ENCODE measurements around the gene MZF1.

Gene MZF1

DNA sequence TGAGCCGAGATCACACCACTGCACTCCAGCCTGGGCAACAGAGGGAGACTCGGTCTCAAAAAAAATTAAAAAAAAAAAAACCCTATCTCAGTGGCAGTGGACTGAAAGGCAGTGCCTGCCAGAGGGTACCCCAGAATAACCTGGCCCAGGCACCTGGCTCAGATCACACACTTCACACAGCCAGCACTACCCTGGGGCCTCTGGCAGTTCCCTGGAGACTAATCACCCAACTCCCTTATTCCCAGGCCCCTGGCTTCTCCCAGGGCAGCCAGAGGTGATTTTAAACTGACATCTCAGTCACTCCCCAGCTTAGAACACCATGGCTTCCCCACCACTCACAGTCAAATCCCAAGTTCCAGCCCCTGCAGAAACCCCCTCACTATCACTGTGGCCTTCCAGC lies 57.9 kb downstream of the MZF1 start:
- no peak for TF ChIP-seq CTCF (IDR thresholded peaks at IDR 0.05; ENCODE audit: insufficient read depth, missing control alignments)
- no peak for FAIRE-seq

GRCh38 chr19:58514564-58515022 lies 58.5 kb downstream of the MZF1 start:
- FAIRE-seq (no peak), DNase-seq (ENCODE audit: insufficient read length, low spot score) (no peak)
- no peak for TF ChIP-seq CTCF (IDR thresholded peaks at IDR 0.05; ENCODE audit: insufficient read depth, missing control alignments)

More for the DNA sequence above, 57.9 kb downstream of the MZF1 start:
- DNase-seq (ENCODE audit: insufficient read length, low spot score) = no peak

DNA sequence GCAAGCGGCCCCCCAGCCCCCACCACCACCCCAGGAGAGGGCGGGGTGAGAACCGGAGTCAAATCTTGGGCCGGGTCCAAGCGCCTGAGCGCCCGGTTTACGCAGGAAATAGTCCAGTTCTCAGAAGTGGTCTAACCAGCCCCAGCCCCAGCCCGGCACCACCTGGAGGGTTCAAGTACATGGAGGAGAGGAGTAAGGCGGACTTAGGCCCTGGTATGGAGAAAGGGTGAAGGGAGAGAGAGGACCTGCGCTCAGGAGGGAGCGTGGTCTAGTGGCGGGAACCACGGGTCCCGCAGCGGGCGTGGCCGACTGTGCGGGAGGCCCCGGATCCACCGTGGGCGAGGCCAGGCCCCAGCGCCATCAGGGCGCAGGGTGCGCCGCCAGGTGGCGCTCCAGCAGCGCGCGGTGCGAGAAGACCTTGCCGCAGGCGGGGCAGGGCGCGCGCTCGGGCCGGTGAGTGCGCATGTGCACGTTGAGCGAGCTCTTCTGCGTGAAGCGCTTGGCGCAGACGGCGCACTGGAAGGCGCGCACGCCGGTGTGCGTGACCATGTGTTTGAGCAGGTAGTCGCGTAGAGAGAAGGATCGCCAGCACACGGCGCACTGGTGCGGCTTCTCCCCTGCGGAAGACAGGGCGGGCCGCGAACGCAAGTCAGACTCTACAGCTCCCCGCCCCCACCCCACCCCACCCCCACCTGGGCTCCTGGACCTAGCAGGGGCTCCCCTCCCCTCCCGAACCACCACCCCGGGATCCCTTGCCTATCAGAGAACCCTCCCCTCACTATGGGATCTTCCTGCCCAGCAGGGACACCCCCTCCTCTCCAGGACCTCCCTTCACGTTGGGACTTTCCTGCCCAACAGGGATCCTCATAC lies 59.2 kb downstream of the MZF1 start:
- no peak for FAIRE-seq
- peak; percentile 82 for TF ChIP-seq CTCF (IDR thresholded peaks at IDR 0.05; ENCODE audit: insufficient read depth, missing control alignments)
- DNase-seq (ENCODE audit: insufficient read length, low spot score) = peak; percentile 66

GRCh38 chr19:58513213-58513693 lies 59.9 kb downstream of the MZF1 start:
- FAIRE-seq (no peak), DNase-seq (ENCODE audit: insufficient read length, low spot score) (no peak)
- no peak for TF ChIP-seq CTCF (IDR thresholded peaks at IDR 0.05; ENCODE audit: insufficient read depth, missing control alignments)

Measured in D721Med (cell line).